Measurements from ENCODE around the gene DKK2.

GRCh38 chr4:107036584-107037198 is 578 bp upstream of the DKK2 start:
- TF ChIP-seq CTCF (IDR thresholded peaks at IDR 0.05) (no peak), POLR2A (IDR thresholded peaks at IDR 0.05) (no peak), POLR2AphosphoS5 (IDR thresholded peaks at IDR 0.05) (no peak), EP300 (IDR thresholded peaks at IDR 0.05) (no peak)
